Activated CD4-positive, alpha-beta memory T cell treated with anti-CD3 and anti-CD28 coated beads, Interleukin-2, amount 10 ng/mL, durations not matched to agents 7 days and 5 days (primary cell): Measurements from ENCODE around the gene SEMA3B. TPM values are rescaled to one million over a fixed set of nuclear protein-coding genes. Genes with fewer than 3 reads are reported as not detected.
"Not testable (repeated sequence)": the region's sequence is repeated elsewhere in the genome, so short reads cannot be mapped to it uniquely, and the experiment has no call there.

ENCODE experiments used
- CTCF ChIA-PET: fragments of 350-600 bp; sonication (Branson Sonifier 250); formaldehyde crosslinking; loops from one replicate; lab custom pipeline; 2021; ENCODE audit warnings: antibody characterized with exemption, inconsistent platforms; lab: Charles Lee
- POLR2A ChIA-PET: fragments of 350-600 bp; sonication (Branson Sonifier 250); formaldehyde crosslinking; loops from one replicate; lab custom pipeline; 2021; ENCODE audit warnings: antibody characterized with exemption; lab: Charles Lee
- DNase-seq: peaks from one replicate; pipeline ENCODE4 v3.0.0-alpha.2; 2020
- H3K27ac Mint-ChIP-seq: one replicate; pipeline ENCODE4 v1.8.0; 2021; ENCODE audit warnings: mild to moderate bottlenecking, mixed read lengths
- H3K27me3 Mint-ChIP-seq: one replicate; pipeline ENCODE4 v1.8.0; 2021; ENCODE audit warnings: mixed read lengths
- H3K36me3 Mint-ChIP-seq: one replicate; pipeline ENCODE4 v1.8.0; 2021; ENCODE audit warnings: low read depth, mixed read lengths
- H3K4me1 Mint-ChIP-seq: one replicate; pipeline ENCODE4 v1.8.0; 2021; ENCODE audit warnings: mixed read lengths
- H3K4me3 Mint-ChIP-seq: one replicate; pipeline ENCODE4 v1.8.0; 2021; ENCODE audit warnings: mild to moderate bottlenecking, mixed read lengths
- H3K9me3 Mint-ChIP-seq: one replicate; pipeline ENCODE4 v1.8.0; 2021; ENCODE audit warnings: mixed read lengths
- total RNA-seq, 2 experiments: library from RNA; stranded (reverse); gene quantifications; one replicate each; pipeline ENCODE4 v1.2.3, GENCODE V29; 2021

Gene SEMA3B
- total RNA-seq = under 1 TPM; 0.38 to 0.55 TPM

DNA sequence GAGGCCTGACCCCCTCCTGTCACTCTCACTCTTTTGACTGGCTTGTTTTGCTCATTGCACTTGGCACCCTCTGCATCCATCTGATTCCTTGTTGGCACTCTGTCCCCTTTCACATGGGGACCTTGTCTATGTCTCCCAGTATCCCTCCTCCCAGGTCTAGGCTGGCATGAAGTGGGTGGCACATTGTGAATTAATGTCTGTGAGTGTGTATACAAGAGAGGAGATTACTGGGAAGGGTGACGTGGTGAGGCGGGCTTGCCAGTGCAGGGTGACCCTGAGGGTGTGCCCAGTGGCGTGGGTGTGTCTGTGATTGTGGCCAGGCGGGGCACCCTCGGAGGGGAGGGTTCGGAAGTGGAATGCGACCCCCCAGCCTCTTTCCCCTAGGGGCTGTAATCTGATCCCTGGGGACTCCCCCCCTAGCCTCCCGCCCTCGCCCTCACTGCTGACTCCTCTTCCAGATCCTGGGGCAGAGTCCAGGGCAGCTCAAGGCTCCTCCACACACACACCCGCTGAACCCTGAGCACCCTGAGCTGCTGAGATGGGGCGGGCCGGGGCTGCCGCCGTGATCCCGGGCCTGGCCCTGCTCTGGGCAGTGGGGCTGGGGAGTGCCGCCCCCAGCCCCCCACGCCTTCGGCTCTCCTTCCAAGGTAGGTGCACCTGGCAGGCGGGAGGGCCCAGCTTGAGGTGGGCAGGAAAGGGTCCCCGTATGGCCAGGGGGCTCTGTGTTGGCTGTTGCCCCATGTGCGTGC lies at the start of gene SEMA3B:
Gene SEMA3B, plus strand, starts transcription at position 445 of the 749 bp plus-strand sequence. Its CDS starts 94 bp downstream, at position 539.
- POLR2A ChIA-PET = no interaction called here
- H3K36me3 Mint-ChIP-seq = no peaks in the 10 kb centered on the region
- no peak within 1 kb of the TSS for H3K27ac Mint-ChIP-seq
- DNase-seq = no peak
- H3K27me3 Mint-ChIP-seq = peaks cover 30% of the 10 kb centered on the region
- CTCF ChIA-PET = interaction anchor here (0.7 to 3.9 kb wide), 4 partner anchors 9 to 55 kb away, joined by 3 to 18 read pairs (median 6); no protein-coding TSS in a partner anchor
- no peaks in the 10 kb centered on the region for H3K9me3 Mint-ChIP-seq
- H3K4me1 Mint-ChIP-seq = peaks cover 15% of the 10 kb centered on the region
- no peak within 1 kb of the TSS for H3K4me3 Mint-ChIP-seq

GRCh38 chr3:50219285-50219684 lies 49.7 kb upstream of the SEMA3B start:
- Mint-ChIP-seq H3K36me3 (no peaks in the 10 kb centered on the region), H3K9me3 (no peaks in the 10 kb centered on the region), H3K27ac (no peak overlapping the region), H3K27me3 (peaks cover 7% of the 10 kb centered on the region), H3K4me1 (peaks cover 5% of the 10 kb centered on the region), H3K4me3 (no peak overlapping the region)
- ChIA-PET CTCF (interaction anchor here (1.0 to 5.5 kb wide), 3 partner anchors 25 to 39 kb away, joined by 3 to 56 read pairs (median 20); no protein-coding TSS in a partner anchor), POLR2A (interaction anchor here (1.0 to 1.4 kb wide), 3 partner anchors 8 to 307 kb away, joined by 3 read pairs; no protein-coding TSS in a partner anchor)
- no peak for DNase-seq

GRCh38 chr3:50220109-50220508 lies 48.8 kb upstream of the SEMA3B start:
- Mint-ChIP-seq H3K4me1 (peaks cover 5% of the 10 kb centered on the region), H3K4me3 (no peak overlapping the region), H3K36me3 (no peaks in the 10 kb centered on the region), H3K27me3 (peaks cover 11% of the 10 kb centered on the region), H3K9me3 (no peaks in the 10 kb centered on the region), H3K27ac (no peak overlapping the region)
- POLR2A ChIA-PET = interaction anchor here (0.7 to 1.4 kb wide), 4 partner anchors 8 to 117 kb away, joined by 3 to 4 read pairs (median 4); no protein-coding TSS in a partner anchor
- CTCF ChIA-PET = interaction anchor here (1.0 to 5.5 kb wide), 4 partner anchors 26 to 100 kb away, joined by 3 to 56 read pairs (median 12); no protein-coding TSS in a partner anchor
- DNase-seq = no peak

- ChIA-PET POLR2A (interaction anchor here (0.7 to 1.3 kb wide), 5 partner anchors 9 to 101 kb away, joined by 3 to 4 read pairs (median 3); no protein-coding TSS in a partner anchor), CTCF (interaction anchor here (1.2 to 5.5 kb wide), 3 partner anchors 26 to 101 kb away, joined by 3 to 56 read pairs (median 20); no protein-coding TSS in a partner anchor)
- no peaks in the 10 kb centered on the region for H3K36me3 Mint-ChIP-seq
- no peaks in the 10 kb centered on the region for H3K9me3 Mint-ChIP-seq
- H3K4me3 Mint-ChIP-seq = no peak overlapping the region
- H3K27ac Mint-ChIP-seq = no peak overlapping the region
- peaks cover 11% of the 10 kb centered on the region for H3K4me1 Mint-ChIP-seq
- no peak for DNase-seq
- peaks cover 16% of the 10 kb centered on the region for H3K27me3 Mint-ChIP-seq
Measured at GRCh38 chr3:50221051-50221410, 47.9 kb upstream of the SEMA3B start.

- no peak for DNase-seq
- H3K27ac Mint-ChIP-seq = peak overlapping the region; percentile 16
- peaks cover 15% of the 10 kb centered on the region for H3K27me3 Mint-ChIP-seq
- ChIA-PET POLR2A (interaction anchor here (0.7 to 1.3 kb wide), 4 partner anchors 10 to 101 kb away, joined by 3 to 4 read pairs (median 3); no protein-coding TSS in a partner anchor), CTCF (interaction anchor here (1.0 to 5.5 kb wide), 3 partner anchors 25 to 41 kb away, joined by 3 to 56 read pairs (median 20); no protein-coding TSS in a partner anchor)
- no peak overlapping the region for H3K4me3 Mint-ChIP-seq
- no peaks in the 10 kb centered on the region for H3K9me3 Mint-ChIP-seq
- H3K4me1 Mint-ChIP-seq = peaks cover 13% of the 10 kb centered on the region
- H3K36me3 Mint-ChIP-seq = no peaks in the 10 kb centered on the region
Measured at GRCh38 chr3:50221411-50222168, 47.4 kb upstream of the SEMA3B start.

DNA sequence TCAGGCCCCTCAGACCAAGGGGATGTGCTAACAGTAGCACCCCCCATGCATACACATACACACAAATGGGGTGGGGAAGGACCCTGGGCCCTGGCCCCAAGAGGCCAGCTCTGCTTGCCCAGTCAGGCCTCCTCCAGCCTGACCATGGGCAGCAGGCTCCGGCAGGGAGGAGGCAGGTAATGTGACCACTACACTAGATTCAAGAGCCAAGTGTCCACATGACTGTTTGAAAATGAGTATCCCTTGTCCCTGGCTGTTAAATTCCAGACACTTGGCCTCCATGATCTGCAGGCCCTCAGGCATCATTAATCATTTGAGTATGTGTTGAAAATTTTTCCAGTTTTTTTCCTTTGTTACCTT lies 46.8 kb upstream of the SEMA3B start:
- ChIA-PET POLR2A (interaction anchor here (1.0 kb wide), 1 partner anchor 19 kb away, joined by 3 read pairs; no protein-coding TSS in a partner anchor), CTCF (interaction anchor here (1.0 to 5.5 kb wide), 3 partner anchors 25 to 41 kb away, joined by 3 to 56 read pairs (median 20); no protein-coding TSS in a partner anchor)
- no peak overlapping the region for H3K27ac Mint-ChIP-seq
- H3K27me3 Mint-ChIP-seq = peaks cover 15% of the 10 kb centered on the region
- H3K4me3 Mint-ChIP-seq = no peak overlapping the region
- no peaks in the 10 kb centered on the region for H3K36me3 Mint-ChIP-seq
- no peak for DNase-seq
- H3K9me3 Mint-ChIP-seq = no peaks in the 10 kb centered on the region
- peaks cover 17% of the 10 kb centered on the region for H3K4me1 Mint-ChIP-seq

DNA sequence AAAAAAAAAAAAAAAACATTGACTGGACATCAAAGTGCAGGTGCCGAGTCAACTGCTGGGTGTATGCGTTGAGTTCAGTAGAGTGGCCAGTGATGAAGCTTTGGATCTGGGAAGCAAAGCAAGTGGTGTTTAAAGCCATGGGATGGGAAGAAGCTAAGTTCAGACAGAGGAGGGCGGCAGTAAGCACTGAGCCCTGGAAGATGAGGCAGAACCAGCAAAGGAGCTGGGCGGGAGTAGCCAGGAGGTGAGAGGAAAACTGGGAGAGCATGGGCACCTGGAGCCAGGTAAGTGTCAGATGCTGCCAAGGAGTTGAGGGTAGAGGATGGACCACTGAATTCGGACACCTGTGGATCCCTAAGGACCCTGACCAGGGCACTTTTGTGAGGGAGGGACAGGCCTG lies 44.3 kb upstream of the SEMA3B start:
- Mint-ChIP-seq H3K4me1 (peaks cover 35% of the 10 kb centered on the region), H3K36me3 (no peaks in the 10 kb centered on the region), H3K9me3 (no peaks in the 10 kb centered on the region), H3K27me3 (peaks cover 15% of the 10 kb centered on the region), H3K27ac (no peak overlapping the region), H3K4me3 (no peak overlapping the region)
- ChIA-PET POLR2A (interaction anchor here (6.2 to 6.6 kb wide), 2 partner anchors 20 to 30 kb away, joined by 42 to 117 read pairs; no protein-coding TSS in a partner anchor), CTCF (interaction anchor here (2.3 to 7.1 kb wide), 5 partner anchors 8 to 34 kb away, joined by 9 to 212 read pairs (median 34); partner anchors contain the start of genes GNAI2 and GNAT1)
- no peak for DNase-seq

GRCh38 chr3:50226888-50227389 lies 42.0 kb upstream of the SEMA3B start:
- H3K9me3 Mint-ChIP-seq = no peaks in the 10 kb centered on the region
- peaks cover 32% of the 10 kb centered on the region for H3K4me1 Mint-ChIP-seq
- ChIA-PET CTCF (interaction anchor here (0.7 to 7.1 kb wide), 27 partner anchors 8 to 413 kb away, joined by 3 to 212 read pairs (median 4); partner anchors contain the start of genes GNAI2, GNAT1, HYAL3 and IFRD2), POLR2A (interaction anchor here (0.7 to 6.6 kb wide), 11 partner anchors 10 to 124 kb away, joined by 3 to 117 read pairs (median 4); partner anchors contain the start of genes CYB561D2, GNAI2, IFRD2 and NPRL2)
- no peaks in the 10 kb centered on the region for H3K36me3 Mint-ChIP-seq
- H3K27ac Mint-ChIP-seq = peak overlapping the region; percentile 89
- peak overlapping the region; percentile 85 for H3K4me3 Mint-ChIP-seq
- H3K27me3 Mint-ChIP-seq = peaks cover 15% of the 10 kb centered on the region
- peak; percentile 57 for DNase-seq

DNA sequence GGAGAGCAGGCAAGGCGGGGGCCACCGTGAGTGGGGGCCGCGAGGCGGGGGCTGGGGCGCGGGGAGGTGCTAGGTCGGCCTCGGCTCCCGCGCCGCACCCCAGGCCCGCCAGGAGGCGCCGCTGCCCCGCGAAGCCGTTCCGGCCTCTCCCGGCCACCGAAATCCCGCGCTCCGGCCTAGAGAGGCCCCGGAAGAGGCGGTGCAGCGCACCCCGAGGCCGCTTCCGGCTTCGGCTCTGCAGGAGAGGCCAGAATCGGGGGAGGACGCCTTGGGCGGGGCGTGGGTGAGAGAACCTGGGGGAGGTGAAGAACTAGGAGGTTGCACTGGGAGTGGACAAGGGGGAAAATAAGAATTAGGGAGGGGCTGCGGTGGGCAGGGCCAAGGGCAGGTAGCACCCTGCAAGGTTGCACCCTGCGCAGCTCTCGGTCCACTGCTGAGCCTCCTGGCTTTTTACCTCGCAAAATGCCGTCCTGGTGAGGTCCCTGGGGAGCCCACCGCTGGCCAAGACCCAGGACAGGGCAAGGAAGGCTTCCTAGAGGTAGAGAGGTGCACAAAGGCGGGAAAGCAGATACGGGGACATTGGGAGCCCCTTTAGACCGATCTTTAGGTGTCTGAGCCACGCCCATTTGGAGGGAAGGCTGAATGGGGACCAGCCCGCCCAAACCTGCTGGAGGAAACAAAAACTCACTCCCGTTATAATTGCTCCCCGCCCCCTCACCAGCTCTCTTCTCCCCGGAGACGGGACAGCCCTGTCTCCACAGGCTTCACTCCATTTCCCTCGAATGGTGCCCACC lies 41.4 kb upstream of the SEMA3B start:
- peak overlapping the region; percentile 85 for H3K4me3 Mint-ChIP-seq
- DNase-seq = peak; percentile 94
- CTCF ChIA-PET = interaction anchor here (0.9 to 7.1 kb wide), 23 partner anchors 8 to 97 kb away, joined by 3 to 212 read pairs (median 4); partner anchors contain the start of genes GNAI2, GNAT1, IFRD2 and LSMEM2
- H3K4me1 Mint-ChIP-seq = peaks cover 32% of the 10 kb centered on the region
- POLR2A ChIA-PET = interaction anchor here (0.9 to 6.6 kb wide), 10 partner anchors 10 to 110 kb away, joined by 3 to 117 read pairs (median 7); partner anchors contain the start of genes GNAI2, HYAL3, IFRD2 and NAA80
- H3K27ac Mint-ChIP-seq = peak overlapping the region; percentile 89
- no peaks in the 10 kb centered on the region for H3K9me3 Mint-ChIP-seq
- H3K27me3 Mint-ChIP-seq = peaks cover 15% of the 10 kb centered on the region
- H3K36me3 Mint-ChIP-seq = no peaks in the 10 kb centered on the region

- peak overlapping the region; percentile 82 for H3K27ac Mint-ChIP-seq
- H3K27me3 Mint-ChIP-seq = peaks cover 14% of the 10 kb centered on the region
- not testable (repeated sequence) for H3K36me3 Mint-ChIP-seq, DNase-seq, H3K9me3 Mint-ChIP-seq
- H3K4me3 Mint-ChIP-seq = peak overlapping the region; percentile 85
- ChIA-PET POLR2A (interaction anchor here (0.9 to 6.6 kb wide), 7 partner anchors 9 to 100 kb away, joined by 3 to 117 read pairs (median 12); partner anchors contain the start of genes GNAI2, HYAL3, IFRD2 and NAA80), CTCF (interaction anchor here (0.9 to 7.1 kb wide), 8 partner anchors 7 to 96 kb away, joined by 3 to 212 read pairs (median 14); partner anchors contain the start of gene GNAI2)
- peaks cover 33% of the 10 kb centered on the region for H3K4me1 Mint-ChIP-seq
Measured at GRCh38 chr3:50228184-50228763, 40.7 kb upstream of the SEMA3B start.

GRCh38 chr3:50229490-50229889 lies 39.5 kb upstream of the SEMA3B start:
- peak overlapping the region; percentile 0 for H3K4me3 Mint-ChIP-seq
- H3K27me3 Mint-ChIP-seq = peaks cover 9% of the 10 kb centered on the region
- peaks cover 39% of the 10 kb centered on the region for H3K4me1 Mint-ChIP-seq
- CTCF ChIA-PET = interaction anchor here (0.7 to 7.1 kb wide), 3 partner anchors 14 to 46 kb away, joined by 3 to 212 read pairs (median 3); no protein-coding TSS in a partner anchor
- H3K27ac Mint-ChIP-seq = no peak overlapping the region
- no peaks in the 10 kb centered on the region for H3K9me3 Mint-ChIP-seq
- POLR2A ChIA-PET = interaction anchor here (0.9 to 6.6 kb wide), 6 partner anchors 8 to 35 kb away, joined by 3 to 117 read pairs (median 27); partner anchors contain the start of gene GNAI2
- no peak for DNase-seq
- no peaks in the 10 kb centered on the region for H3K36me3 Mint-ChIP-seq
